Sigmoid colon (tissue), 4 donors: ENCODE measurements around the gene LDLRAD4.

Experiments used
- CTCF ChIP-seq, 4 experiments: fragments of 450-650 bp in 3 of 4; fragments of 200-600 bp in 1 of 4; IDR thresholded peaks; one replicate each; pipeline ENCODE4 v1.5.1; 2016 to 2019; ENCODE audit warnings: antibody characterized with exemption in 4 of 4, mild to moderate bottlenecking in 3 of 4, moderate library complexity in 2 of 4
- EP300 ChIP-seq, 4 donors: sonication (generic); formaldehyde crosslinking; IDR thresholded peaks; one replicate each; pipeline ENCODE4 v1.6.1; 2017; ENCODE audit warnings: antibody characterized with exemption in 4 of 4
- POLR2A ChIP-seq, 2 donors: fragments of 450-650 bp; IDR thresholded peaks; one replicate each; pipeline ENCODE4 v1.6.1; 2016; ENCODE audit warnings: antibody characterized with exemption in 2 of 2, mild to moderate bottlenecking in 2 of 2, moderate library complexity in 2 of 2
- POLR2AphosphoS5 ChIP-seq, 4 donors: sonication (generic); formaldehyde crosslinking; IDR thresholded peaks; one replicate each; pipeline ENCODE4 v1.6.1; 2017; ENCODE audit warnings: antibody characterized with exemption in 4 of 4

GRCh38 chr18:13216711-13217465 lies 1.7 kb upstream of the LDLRAD4 start:
- TF ChIP-seq CTCF (IDR thresholded peaks at IDR 0.05) (peak in 2 of 4 experiments; percentile 14 to 53), EP300 (IDR thresholded peaks at IDR 0.05) (no peak), POLR2A (IDR thresholded peaks at IDR 0.05) (no peak), POLR2AphosphoS5 (IDR thresholded peaks at IDR 0.05) (no peak)
